GM10266 (cell line): ENCODE measurements around the gene RPL15.

Source experiments
- DNase-seq: peaks from one replicate; pipeline ENCODE4 v3.0.0; 2012; ENCODE audit errors: extremely low spot score
- CTCF ChIP-seq: IDR thresholded peaks from 2 replicates; pipeline ENCODE4 v1.5.1; 2012; ENCODE audit warnings: mild to moderate bottlenecking, low read depth; ENCODE audit not compliant: control insufficient read depth, insufficient read depth; ENCODE audit errors: missing control alignments

The RPL15 gene

DNA sequence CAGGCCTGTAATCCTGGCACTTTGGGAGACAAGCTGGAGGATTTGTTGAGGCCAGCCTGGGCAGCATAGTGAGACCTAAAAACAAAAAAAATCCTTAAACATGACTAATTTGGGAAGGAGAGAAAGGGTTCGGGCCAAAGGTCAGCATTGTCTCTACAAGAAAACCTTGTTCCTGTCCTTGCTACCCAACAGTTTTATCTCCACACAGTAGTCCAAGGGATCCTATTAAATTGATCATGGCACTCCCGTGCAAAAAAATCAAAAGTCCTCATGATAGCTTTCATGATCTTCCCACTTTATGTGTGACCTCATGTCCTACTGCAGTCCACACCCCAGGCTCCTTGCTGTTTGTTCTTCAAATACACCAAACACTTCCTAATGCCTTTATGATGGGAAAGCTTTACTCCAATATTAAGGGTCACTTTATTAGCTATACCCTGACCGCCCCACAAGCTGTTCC lies 4.2 kb downstream of the RPL15 start:
- TF ChIP-seq CTCF: no peak
- no peak for DNase-seq

- no peak for DNase-seq
- no peak for TF ChIP-seq CTCF
Measured at GRCh38 chr3:23923786-23924185, 6.9 kb downstream of the RPL15 start.

DNA sequence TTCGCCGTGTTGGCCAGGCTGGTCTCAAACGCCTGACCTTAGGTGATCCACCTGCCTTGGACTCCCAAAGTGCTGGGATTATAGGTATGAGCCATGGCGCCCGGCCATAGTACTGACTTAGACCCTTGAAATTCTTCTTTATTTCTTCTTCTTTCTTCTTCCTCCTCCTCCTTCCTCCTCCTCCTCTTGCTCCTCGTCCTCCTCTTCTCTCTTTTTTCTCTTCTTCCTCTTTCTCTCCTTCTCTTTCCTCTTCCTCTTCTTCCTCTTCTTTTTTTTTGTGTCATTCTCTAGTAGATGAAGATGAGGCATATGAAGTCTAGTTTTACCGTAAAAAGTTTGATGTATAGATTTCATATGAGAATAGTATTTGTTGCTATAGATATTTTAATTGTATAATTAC lies 9.3 kb downstream of the RPL15 start:
- no peak for DNase-seq
- TF ChIP-seq CTCF: no peak

DNA sequence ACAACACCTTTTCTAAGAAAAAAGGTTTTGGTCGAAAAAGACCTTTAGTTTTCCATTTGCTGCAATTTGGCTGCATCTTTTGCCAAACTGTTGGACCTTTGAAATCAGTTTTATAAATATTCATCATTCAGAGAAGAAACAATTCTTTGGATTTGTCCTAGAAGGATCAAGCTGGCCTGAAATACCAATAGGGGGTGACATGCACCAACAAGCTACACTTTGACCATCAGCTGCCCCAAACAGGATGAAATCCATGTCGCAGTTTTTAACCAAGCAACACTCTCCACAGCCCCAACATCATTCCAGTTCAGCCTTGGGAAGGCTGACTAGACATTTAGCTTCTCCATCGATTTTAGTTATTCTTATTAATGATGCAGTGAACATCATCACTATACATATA lies 9.8 kb downstream of the RPL15 start:
- no peak for DNase-seq
- TF ChIP-seq CTCF: peak; percentile 22

- no peak for TF ChIP-seq CTCF
- no peak for DNase-seq
Measured at GRCh38 chr3:23928524-23928923, 11.6 kb downstream of the RPL15 start.

DNA sequence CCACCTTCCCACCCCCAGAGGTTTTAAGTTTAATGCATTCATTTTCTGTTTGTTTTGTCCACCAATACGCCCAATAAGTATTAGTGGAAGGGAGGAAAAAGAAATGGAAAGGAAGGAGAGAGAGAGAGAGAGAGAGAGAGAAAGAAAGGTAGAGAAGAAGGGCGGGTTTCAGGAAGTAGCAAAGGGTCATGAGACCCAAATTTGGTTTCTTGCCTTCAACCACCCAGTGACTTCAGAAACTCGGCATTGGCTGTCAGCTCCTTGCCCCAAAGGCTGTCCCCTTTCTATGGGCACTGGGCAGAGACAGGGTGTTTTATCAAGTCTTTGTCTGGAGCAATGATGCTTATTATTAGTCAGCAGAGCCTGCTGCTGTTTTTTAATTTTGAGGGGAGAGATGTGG lies 14.7 kb downstream of the RPL15 start:
- DNase-seq: no peak
- no peak for TF ChIP-seq CTCF

DNA sequence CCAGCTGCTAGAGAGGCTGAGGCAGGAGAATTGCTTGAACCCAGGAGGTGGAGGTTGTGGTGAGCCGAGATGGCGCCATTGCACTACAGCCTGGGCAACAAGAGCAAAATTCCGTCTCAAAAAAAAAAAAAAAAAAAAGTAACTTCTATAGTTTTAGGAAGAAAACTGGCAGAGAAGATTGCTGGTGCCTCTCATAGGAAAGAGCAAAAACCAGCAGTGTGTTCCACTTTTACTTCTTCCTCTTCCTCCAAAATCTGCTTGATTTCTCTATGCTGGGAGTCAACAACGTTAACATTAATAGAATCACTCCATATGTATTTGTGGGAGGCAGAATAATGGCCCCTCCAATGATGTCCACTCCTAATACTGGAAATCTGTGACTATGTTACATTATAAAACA lies 15.6 kb downstream of the RPL15 start:
- TF ChIP-seq CTCF: no peak
- DNase-seq: no peak
